Liver (tissue), 9 donors: Measurements from ENCODE around the gene CAVIN2. TPM values are rescaled to one million over a fixed set of nuclear protein-coding genes. Genes with fewer than 3 reads are reported as not detected.

Experiments
- DNase-seq: peaks from one replicate; pipeline ENCODE4 v3.0.0-alpha.2; 2017; ENCODE audit warnings: low spot score
- H3K27ac ChIP-seq, 2 donors: one replicate each; pipeline ENCODE4 v1.7.0; 2013; ENCODE audit warnings: inconsistent platforms in 2 of 2, low read length in 2 of 2, control low read depth in 1 of 2, low read depth in 1 of 2, mild to moderate bottlenecking in 1 of 2
- H3K27me3 ChIP-seq, 4 donors: one replicate each; pipeline versions ENCODE4 v1.6.1 to v1.7.0; 2013; ENCODE audit warnings: low read length in 3 of 4, inconsistent platforms in 1 of 4, mild to moderate bottlenecking in 1 of 4, moderate library complexity in 1 of 4; ENCODE audit not compliant: control insufficient read depth in 4 of 4, insufficient read depth in 4 of 4
- H3K36me3 ChIP-seq, 4 donors: one replicate each; pipeline versions ENCODE4 v1.6.1 to v1.7.0; 2013; ENCODE audit warnings: low read length in 3 of 4, mild to moderate bottlenecking in 3 of 4, low read depth in 1 of 4, moderate library complexity in 1 of 4; ENCODE audit not compliant: control insufficient read depth in 4 of 4, insufficient read depth in 3 of 4
- H3K4me1 ChIP-seq, 4 donors: one replicate each; pipeline versions ENCODE4 v1.6.1 to v1.7.0; 2013; ENCODE audit warnings: low read length in 3 of 4, mild to moderate bottlenecking in 3 of 4, moderate library complexity in 1 of 4; ENCODE audit not compliant: control insufficient read depth in 4 of 4, insufficient read depth in 4 of 4
- H3K4me3 ChIP-seq, 3 donors: one replicate each; pipeline versions ENCODE4 v1.6.1 to v1.7.0; 2013; ENCODE audit warnings: low read length in 3 of 3, control low read depth in 1 of 3, low read depth in 1 of 3, mild to moderate bottlenecking in 1 of 3
- H3K9ac ChIP-seq, 2 donors: one replicate each; pipeline ENCODE4 v1.7.0; 2013; ENCODE audit warnings: low read length in 2 of 2, mild to moderate bottlenecking in 2 of 2, moderate library complexity in 2 of 2, control low read depth in 1 of 2, low read depth in 1 of 2
- H3K9me3 ChIP-seq, 4 donors: one replicate each; pipeline versions ENCODE4 v1.6.1 to v1.7.0; 2013; ENCODE audit warnings: low read length in 3 of 4; ENCODE audit not compliant: control insufficient read depth in 4 of 4
- CTCF ChIP-seq: fragments of 150-350 bp; IDR thresholded peaks from 2 replicates; pipeline ENCODE4 v1.5.1; 2017; ENCODE audit warnings: improper control_type of control experiment, low read depth, low read length; ENCODE audit not compliant: missing input control
- EGR1 ChIP-seq, 2 donors: IDR thresholded peaks; 2 replicates each; pipeline ENCODE4 v1.6.1; 2016 to 2018; ENCODE audit warnings: antibody characterized with exemption in 2 of 2, low read depth in 2 of 2
- FOXA1 ChIP-seq: IDR thresholded peaks from 2 replicates; pipeline ENCODE4 v1.6.1; 2016; ENCODE audit warnings: antibody characterized with exemption
- FOXA2 ChIP-seq: IDR thresholded peaks from 2 replicates; pipeline ENCODE4 v1.6.1; 2016; ENCODE audit warnings: antibody characterized with exemption
- GABPA ChIP-seq, 2 donors: IDR thresholded peaks in 1 of 2; conservative IDR thresholded peaks in 1 of 2; 2 replicates each; pipeline ENCODE4 v1.6.1; 2016; ENCODE audit warnings: antibody characterized with exemption in 2 of 2, mild to moderate bottlenecking in 1 of 2, moderate library complexity in 1 of 2
- HNF4A ChIP-seq, 2 donors: conservative IDR thresholded peaks; 2 replicates each; pipeline ENCODE4 v1.6.1; 2016; ENCODE audit warnings: antibody characterized with exemption in 2 of 2, mild to moderate bottlenecking in 2 of 2
- HNF4G ChIP-seq: IDR thresholded peaks from 2 replicates; pipeline ENCODE4 v1.6.1; 2016; ENCODE audit warnings: antibody characterized with exemption
- JUND ChIP-seq, 2 donors: IDR thresholded peaks; 2 replicates each; pipeline ENCODE4 v1.6.1; 2016; ENCODE audit warnings: antibody characterized with exemption in 2 of 2
- MAX ChIP-seq: IDR thresholded peaks from 2 replicates; pipeline ENCODE4 v1.6.1; 2016; ENCODE audit warnings: antibody characterized with exemption
- NR2F2 ChIP-seq: IDR thresholded peaks from 2 replicates; pipeline ENCODE4 v1.6.1; 2016; ENCODE audit warnings: antibody characterized with exemption
- RAD21 ChIP-seq, 2 donors: IDR thresholded peaks; 2 replicates each; pipeline ENCODE4 v1.6.1; 2016; ENCODE audit warnings: antibody characterized with exemption in 2 of 2, mild to moderate bottlenecking in 2 of 2
- RXRA ChIP-seq, 2 donors: IDR thresholded peaks; 2 replicates each; pipeline ENCODE4 v1.6.1; 2017 to 2018; ENCODE audit warnings: antibody characterized with exemption in 2 of 2, mild to moderate bottlenecking in 1 of 2
- SP1 ChIP-seq: IDR thresholded peaks from 2 replicates; pipeline ENCODE4 v1.6.1; 2018; ENCODE audit warnings: antibody characterized with exemption, mild to moderate bottlenecking
- TAF1 ChIP-seq: conservative IDR thresholded peaks from 2 replicates; pipeline ENCODE4 v1.6.1; 2016; ENCODE audit warnings: antibody characterized with exemption, mild to moderate bottlenecking
- YY1 ChIP-seq: IDR thresholded peaks from 2 replicates; pipeline ENCODE4 v1.6.1; 2016; ENCODE audit warnings: antibody characterized with exemption, mild to moderate bottlenecking
- WGBS: extraction: QIAGEN DNeasy Blood & Tissue Kit; methylation state at CpG from one replicate; pipeline ENCODE4 v1.1.7; 2013; 5-methylcytosine and 5-hydroxymethylcytosine counted together
- polyA plus RNA-seq, 2 donors: library from polyadenylated mRNA; stranded (reverse) in 1 of 2; unstranded in 1 of 2; fragments of 200-250 nt in 1 of 2; fragments of >200 nt in 1 of 2; fragmentation: Nextera tagmentation in 1 of 2; extraction: Ambion mirVana in 1 of 2; gene quantifications; one replicate each; pipeline versions ENCODE4 v1.2.1 to v1.2.3, GENCODE V29; 2013 to 2015
- total RNA-seq, 2 donors: library from RNA; depleted of rRNA; stranded (reverse); fragments of >200 nt; gene quantifications; one replicate each; pipeline ENCODE4 v1.2.3, GENCODE V29; 2014
- TF ChIP-seq, protein P1 (sequence below): IDR thresholded peaks from 2 replicates; pipeline ENCODE4 v1.6.1; 2016; ENCODE audit warnings: antibody characterized with exemption
- TF ChIP-seq, protein P2 (sequence below): IDR thresholded peaks from 2 replicates; pipeline ENCODE4 v1.6.1; 2016; ENCODE audit warnings: antibody characterized with exemption
- TF ChIP-seq, protein P3 (sequence below): IDR thresholded peaks from 2 replicates; pipeline ENCODE4 v1.6.1; 2016; ENCODE audit warnings: antibody characterized with exemption, mild to moderate bottlenecking
- donor health status: healthy.
- donor health status: healthy.
- donor health status: healthy.
- donor health status: healthy.
- donor health status: healthy.

CAVIN2 gene
- total and polyA plus RNA-seq, 4 donors = 13.3 to 20.7 (median 14.0) TPM

- 91% methylated on average over 1 of the region's 1 CpG for WGBS
Measured at GRCh38 chr2:191803007-191803406, 43.9 kb downstream of the CAVIN2 start.

GRCh38 chr2:191802180-191802579, 44.7 kb downstream of the CAVIN2 start:
- no peak overlapping the region for H3K9ac ChIP-seq
- no peaks in the 10 kb centered on the region for H3K36me3 ChIP-seq
- H3K9me3 ChIP-seq = no peaks in the 10 kb centered on the region
- H3K4me3 ChIP-seq = no peak overlapping the region
- no peak for TF ChIP-seq NR2F2
- TF ChIP-seq SP1 = no peak
- no peak for TF ChIP-seq GABPA (IDR thresholded peaks at IDR 0.05 in 1 of 2, conservative IDR thresholded peaks at IDR 0.05 in 1 of 2)
- no peak for TF ChIP-seq MAX
- TF ChIP-seq JUND (IDR thresholded peaks at IDR 0.05) = no peak
- no peak for TF ChIP-seq FOXA1
- TF ChIP-seq CTCF = no peak
- TF ChIP-seq, protein P1, sequence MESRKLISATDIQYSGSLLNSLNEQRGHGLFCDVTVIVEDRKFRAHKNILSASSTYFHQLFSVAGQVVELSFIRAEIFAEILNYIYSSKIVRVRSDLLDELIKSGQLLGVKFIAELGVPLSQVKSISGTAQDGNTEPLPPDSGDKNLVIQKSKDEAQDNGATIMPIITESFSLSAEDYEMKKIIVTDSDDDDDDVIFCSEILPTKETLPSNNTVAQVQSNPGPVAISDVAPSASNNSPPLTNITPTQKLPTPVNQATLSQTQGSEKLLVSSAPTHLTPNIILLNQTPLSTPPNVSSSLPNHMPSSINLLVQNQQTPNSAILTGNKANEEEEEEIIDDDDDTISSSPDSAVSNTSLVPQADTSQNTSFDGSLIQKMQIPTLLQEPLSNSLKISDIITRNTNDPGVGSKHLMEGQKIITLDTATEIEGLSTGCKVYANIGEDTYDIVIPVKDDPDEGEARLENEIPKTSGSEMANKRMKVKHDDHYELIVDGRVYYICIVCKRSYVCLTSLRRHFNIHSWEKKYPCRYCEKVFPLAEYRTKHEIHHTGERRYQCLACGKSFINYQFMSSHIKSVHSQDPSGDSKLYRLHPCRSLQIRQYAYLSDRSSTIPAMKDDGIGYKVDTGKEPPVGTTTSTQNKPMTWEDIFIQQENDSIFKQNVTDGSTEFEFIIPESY = no peak
- TF ChIP-seq, protein P2, sequence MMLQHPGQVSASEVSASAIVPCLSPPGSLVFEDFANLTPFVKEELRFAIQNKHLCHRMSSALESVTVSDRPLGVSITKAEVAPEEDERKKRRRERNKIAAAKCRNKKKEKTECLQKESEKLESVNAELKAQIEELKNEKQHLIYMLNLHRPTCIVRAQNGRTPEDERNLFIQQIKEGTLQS = no peak
- TF ChIP-seq FOXA2 = no peak
- TF ChIP-seq RAD21 (IDR thresholded peaks at IDR 0.05) = no peak
- TF ChIP-seq TAF1 = no peak
- TF ChIP-seq, protein P3, sequence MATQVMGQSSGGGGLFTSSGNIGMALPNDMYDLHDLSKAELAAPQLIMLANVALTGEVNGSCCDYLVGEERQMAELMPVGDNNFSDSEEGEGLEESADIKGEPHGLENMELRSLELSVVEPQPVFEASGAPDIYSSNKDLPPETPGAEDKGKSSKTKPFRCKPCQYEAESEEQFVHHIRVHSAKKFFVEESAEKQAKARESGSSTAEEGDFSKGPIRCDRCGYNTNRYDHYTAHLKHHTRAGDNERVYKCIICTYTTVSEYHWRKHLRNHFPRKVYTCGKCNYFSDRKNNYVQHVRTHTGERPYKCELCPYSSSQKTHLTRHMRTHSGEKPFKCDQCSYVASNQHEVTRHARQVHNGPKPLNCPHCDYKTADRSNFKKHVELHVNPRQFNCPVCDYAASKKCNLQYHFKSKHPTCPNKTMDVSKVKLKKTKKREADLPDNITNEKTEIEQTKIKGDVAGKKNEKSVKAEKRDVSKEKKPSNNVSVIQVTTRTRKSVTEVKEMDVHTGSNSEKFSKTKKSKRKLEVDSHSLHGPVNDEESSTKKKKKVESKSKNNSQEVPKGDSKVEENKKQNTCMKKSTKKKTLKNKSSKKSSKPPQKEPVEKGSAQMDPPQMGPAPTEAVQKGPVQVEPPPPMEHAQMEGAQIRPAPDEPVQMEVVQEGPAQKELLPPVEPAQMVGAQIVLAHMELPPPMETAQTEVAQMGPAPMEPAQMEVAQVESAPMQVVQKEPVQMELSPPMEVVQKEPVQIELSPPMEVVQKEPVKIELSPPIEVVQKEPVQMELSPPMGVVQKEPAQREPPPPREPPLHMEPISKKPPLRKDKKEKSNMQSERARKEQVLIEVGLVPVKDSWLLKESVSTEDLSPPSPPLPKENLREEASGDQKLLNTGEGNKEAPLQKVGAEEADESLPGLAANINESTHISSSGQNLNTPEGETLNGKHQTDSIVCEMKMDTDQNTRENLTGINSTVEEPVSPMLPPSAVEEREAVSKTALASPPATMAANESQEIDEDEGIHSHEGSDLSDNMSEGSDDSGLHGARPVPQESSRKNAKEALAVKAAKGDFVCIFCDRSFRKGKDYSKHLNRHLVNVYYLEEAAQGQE = no peak
- no peak for TF ChIP-seq HNF4A (conservative IDR thresholded peaks at IDR 0.05)
- no peak for TF ChIP-seq EGR1 (IDR thresholded peaks at IDR 0.05; ENCODE audit: low read depth in 2 of 2)
- TF ChIP-seq HNF4G = no peak
- TF ChIP-seq RXRA (IDR thresholded peaks at IDR 0.05) = no peak
- H3K4me1 ChIP-seq = peaks cover 0 to 1% (median 0%) of the 10 kb centered on the region in 4 donors
- no peak overlapping the region for H3K27ac ChIP-seq
- 38% methylated on average over 5 of the region's 5 CpGs for WGBS
- no peak for DNase-seq
- no peaks in the 10 kb centered on the region for H3K27me3 ChIP-seq

More at GRCh38 chr2:191803007-191803406, 43.9 kb downstream of the CAVIN2 start:
- Histone ChIP-seq H3K4me3 (no peak overlapping the region), H3K27me3 (no peaks in the 10 kb centered on the region), H3K36me3 (no peaks in the 10 kb centered on the region), H3K27ac (no peak overlapping the region), H3K4me1 (peaks cover 0 to 1% (median 0%) of the 10 kb centered on the region in 4 donors), H3K9ac (no peak overlapping the region), H3K9me3 (no peaks in the 10 kb centered on the region)
- no peak for DNase-seq
- TF ChIP-seq YY1 = no peak
- TF ChIP-seq, protein P1 = no peak
